Right kidney (tissue), 1 donor: Measurements from ENCODE around the gene TTLL5.

Source experiments
- DNase-seq: peaks from one replicate; pipeline ENCODE4 v3.0.0-alpha.2; 2016

Gene TTLL5

GRCh38 chr14:75971509-75971908, 310.5 kb downstream of the TTLL5 start:
- no peak for DNase-seq

GRCh38 chr14:75972801-75973421, 311.9 kb downstream of the TTLL5 start:
- no peak for DNase-seq

DNA sequence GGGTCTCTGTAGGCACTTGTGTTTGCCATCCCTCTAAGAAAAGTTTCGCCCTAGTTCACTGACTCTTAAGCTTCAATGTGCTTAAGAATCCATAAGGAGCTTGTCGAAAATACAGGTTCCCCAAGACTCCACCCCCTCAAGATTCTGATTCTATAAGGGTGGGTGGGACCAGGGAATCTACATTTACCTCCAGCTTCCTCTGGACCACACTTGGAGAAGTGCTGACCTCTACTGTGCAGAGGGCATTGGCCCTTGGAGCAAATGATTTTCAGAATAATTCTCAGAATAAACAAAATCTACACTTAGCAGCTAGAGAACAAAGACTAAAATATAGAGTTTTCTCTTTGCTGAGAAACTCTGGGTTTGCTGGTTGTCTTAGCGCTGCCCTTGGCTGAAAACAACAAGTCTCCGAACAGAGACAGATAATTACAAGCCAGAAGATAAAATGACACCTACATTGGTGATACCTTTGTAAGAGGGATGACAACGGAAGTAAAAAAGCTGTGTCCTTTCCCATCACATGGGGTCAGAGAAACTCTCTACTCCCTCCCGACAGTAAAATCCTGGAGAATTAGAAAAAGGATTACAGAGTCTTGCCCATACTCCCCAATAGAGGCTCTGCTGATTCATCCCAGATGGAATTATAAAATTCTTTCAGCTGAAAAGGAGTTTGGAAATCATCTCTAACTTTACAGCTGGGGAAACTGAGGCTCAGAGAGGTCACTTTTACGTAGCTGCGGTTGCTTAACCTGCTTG, 316.0 kb downstream of the TTLL5 start:
- DNase-seq = no peak

DNA sequence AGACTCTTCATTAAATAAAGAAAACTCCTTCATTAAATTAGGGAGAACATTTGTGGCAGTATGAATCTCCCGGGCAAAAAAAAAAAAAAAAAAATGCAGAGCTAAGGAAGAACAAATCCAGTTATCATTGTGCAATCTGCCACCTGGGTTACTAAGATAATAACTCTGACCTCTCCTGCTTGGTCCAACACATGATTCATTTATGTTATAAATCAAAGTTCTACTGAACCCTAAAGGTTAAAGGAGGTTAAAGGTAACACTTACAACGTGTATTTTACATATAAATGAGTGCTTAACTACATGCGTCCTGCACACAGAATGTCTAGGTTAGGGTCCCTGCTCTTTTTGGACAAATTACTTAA, 316.5 kb downstream of the TTLL5 start:
- no peak for DNase-seq

DNA sequence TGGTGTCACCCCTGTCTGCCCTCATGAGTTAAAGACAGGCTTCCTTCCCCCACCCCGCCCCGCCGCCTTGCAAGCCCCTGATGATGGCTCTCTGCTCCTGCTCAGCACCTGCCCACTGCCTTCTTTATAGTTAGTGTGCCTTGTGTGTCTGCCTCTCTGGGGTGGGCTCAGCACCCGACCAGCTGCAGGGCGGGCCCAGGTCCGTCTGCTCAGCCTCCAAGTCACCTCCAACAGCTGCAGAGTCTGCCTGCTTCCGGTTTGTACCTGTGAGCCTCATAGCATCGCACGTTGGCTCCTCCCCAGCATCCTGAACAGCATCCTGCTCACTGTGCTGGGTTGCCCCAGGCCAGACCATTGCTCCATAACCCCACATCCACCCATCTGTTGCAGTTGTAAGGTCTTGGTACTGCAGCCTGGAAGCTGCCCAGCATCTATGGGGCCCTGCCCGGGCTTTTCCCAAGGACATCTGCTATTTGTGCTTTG, 317.2 kb downstream of the TTLL5 start:
- DNase-seq = no peak

- peak; percentile 37 for DNase-seq
These were observed 318.1 kb downstream of the TTLL5 start for GRCh38 chr14:75979071-75979571.

DNA sequence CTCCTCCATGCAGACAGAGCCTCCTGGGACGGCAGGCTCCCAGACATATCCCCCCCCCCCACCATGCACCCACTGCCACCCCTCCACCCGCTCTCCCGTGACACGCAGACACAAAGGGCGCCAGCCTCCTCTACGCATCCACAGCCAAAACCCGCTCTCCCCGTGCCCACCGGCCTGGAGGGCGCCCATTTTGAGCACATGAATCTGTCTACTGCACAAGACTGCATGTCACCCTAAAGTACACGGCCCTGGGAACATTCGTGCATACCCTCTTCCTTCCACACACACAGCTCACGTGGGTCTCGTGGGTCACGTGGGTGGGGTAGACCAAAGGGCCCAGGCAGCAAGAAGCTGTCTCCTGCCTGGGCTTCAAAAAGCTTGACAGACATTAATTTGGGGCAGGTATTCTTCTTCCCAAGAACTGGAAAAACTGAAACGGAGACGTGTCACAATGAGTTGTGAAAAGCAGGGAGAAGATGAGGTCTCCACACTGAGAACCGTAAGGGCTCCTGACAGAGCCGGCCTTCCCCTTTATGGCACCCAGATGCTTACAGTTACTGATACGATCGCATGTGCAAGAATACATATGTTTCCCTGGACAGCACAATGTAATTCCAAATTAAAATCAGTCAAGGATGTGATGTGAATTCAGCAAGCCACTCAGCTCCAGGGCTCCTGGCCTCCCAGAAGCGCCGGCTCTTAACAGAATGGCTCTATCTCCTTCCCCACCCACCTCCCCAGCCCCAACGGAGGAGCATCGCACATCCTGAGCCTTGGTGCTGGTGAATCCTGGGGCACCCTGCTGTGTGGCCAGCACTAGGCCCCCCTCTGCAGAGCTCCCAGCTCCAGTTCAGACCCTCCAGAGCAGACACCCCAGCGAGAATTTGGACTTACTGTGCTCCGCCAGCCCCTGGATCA, 318.9 kb downstream of the TTLL5 start:
- DNase-seq = peak; percentile 34

GRCh38 chr14:75980856-75981255, 319.8 kb downstream of the TTLL5 start:
- peak; percentile 35 for DNase-seq

DNA sequence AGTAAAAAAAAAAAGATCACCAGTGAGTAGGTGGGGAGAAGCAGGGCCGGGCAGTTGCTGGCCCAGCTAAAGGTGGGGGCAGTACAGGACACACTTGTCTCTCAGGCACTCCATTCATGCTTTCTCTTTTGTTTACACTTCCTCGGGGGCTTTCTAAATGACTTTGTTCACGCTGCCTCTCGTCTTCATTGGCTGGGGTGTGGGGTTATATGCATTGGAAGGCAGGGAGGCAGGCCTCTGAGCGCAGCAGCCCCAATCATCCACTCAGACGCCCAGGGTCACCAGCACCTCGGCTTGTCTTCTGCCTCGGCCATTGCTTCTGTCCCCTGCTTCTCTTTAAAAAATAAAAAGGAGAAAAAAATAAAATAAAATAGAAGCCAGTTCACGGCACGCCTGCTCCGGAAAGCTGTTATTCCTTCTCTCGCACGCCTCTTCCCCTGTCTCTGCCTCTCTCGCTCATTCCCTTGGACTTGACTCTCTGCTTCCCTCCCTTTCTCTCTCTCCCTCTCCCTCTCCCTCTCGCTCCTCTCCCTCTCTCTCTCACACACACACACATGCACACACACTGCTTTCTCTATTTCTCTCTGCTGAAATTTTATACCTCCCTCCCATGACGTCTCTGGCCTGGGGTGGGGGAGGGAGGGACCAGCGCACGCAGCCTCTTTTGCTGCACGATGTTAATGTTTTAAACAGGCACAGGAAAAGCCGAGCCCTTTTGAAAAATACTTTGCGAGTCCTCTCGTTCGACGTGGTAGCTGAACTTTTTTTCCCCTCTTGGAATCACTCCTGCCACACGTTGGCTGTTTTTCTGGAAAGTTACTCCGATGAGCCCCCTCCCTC, 320.6 kb downstream of the TTLL5 start, which contains the start of gene TGFB3:
Gene TGFB3, minus strand, starts transcription at position 570 of the 840 bp plus-strand sequence. CDS start 1,102 bp downstream, outside the sequence.
- DNase-seq = no peak

GRCh38 chr14:75982266-75983018, 321.4 kb downstream of the TTLL5 start:
- peak; percentile 99 for DNase-seq

- DNase-seq = no peak
These were observed 321.9 kb downstream of the TTLL5 start for GRCh38 chr14:75983019-75983358.

GRCh38 chr14:75984674-75985073, 323.6 kb downstream of the TTLL5 start:
- no peak for DNase-seq

DNA sequence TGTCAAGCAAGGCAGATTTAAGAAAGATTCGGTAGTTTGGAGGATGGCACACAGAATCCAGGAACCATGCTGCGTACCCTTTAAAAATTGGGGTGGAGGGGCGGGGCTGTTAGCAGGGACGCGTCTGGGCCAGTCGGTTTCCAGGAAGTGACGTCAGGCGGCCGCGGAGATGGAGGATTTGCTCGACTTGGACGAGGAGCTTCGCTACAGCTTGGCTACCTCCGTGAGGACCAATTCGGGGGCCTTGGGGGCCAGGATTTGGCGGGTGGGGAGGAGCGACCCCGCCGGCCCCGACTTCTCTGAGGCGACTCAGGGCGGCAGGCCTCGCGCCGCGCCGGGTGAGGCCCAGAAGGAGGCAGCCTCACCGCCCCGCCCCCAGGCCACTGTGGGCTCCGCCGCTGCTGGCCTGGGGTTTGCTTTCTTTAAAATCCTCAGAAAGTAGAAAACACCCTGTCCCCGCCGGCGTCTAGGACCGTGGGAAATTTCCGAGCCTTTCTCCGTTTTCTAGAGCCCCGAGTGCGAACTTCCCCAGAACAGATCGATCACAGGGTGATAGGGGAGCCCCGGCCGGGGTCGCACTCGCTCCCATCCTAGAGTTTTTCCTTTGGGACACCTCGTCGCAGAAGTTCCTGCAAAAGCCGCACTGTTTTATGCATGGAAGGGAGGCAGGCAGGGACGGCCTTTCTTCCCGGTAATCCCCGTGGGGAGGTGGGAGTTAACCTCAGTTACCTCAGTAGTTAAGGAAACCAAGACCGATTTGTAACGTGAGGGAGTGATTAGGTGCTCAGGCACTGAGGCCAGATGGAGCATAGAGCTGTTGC, 324.8 kb downstream of the TTLL5 start, which contains the start of gene IFT43:
Gene IFT43, plus strand, starts transcription at position 146 of the 821 bp plus-strand sequence. Its CDS starts 24 bp downstream, at position 170.
- DNase-seq = peak; percentile 90

DNA sequence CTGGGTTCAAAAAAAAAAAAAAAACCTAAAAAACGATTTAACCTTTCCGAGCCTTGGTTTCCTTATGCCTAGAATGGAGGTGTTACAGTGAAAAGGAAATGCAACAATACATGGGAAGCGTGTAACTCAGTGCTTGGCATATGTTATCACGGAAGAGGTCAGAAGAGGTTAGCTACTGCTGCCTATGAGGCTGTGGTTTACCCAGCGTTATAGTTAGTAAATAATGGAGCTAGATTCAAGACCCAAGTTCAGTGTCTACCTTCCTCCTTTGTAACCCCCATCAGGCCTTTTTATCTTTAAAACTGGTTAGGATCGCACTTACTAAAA, 325.4 kb downstream of the TTLL5 start:
- DNase-seq = no peak

GRCh38 chr14:75987201-75987970, 326.3 kb downstream of the TTLL5 start:
- DNase-seq = no peak

- no peak for DNase-seq
These were observed 328.1 kb downstream of the TTLL5 start for GRCh38 chr14:75989134-75989533.

- DNase-seq = no peak
These were observed 329.3 kb downstream of the TTLL5 start for GRCh38 chr14:75990297-75990696.

GRCh38 chr14:75991753-75992152, 330.7 kb downstream of the TTLL5 start:
- DNase-seq = no peak

DNA sequence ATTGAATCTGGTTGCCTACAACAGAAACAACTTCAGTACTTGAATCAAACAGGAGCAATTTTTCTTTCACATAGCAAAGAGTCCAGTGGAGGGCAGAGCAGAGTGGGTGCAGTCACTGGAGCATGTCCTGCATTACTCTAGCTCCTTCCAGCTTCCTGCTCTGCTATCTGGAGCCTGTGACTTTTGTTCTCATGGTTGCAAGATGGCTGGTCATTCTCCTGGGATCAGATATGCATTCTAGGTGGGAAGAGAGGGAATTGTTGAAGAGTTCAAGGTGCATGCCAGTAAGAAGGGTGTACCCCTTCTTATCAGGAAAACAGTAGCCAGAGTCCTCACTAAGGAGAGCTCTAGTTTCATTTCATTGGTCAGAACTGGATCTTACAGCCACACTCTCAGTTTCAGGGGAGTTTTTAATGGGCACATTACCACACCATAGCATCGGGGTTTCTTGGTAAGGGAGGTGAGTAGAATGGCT, 332.6 kb downstream of the TTLL5 start:
- no peak for DNase-seq
